Lower leg skin (tissue), 4 donors: ENCODE data around the gene CSNK2B. TPM values are rescaled to one million over a fixed set of nuclear protein-coding genes. Genes with fewer than 3 reads are reported as not detected.

Experiments used
- DNase-seq, 2 donors: peaks; one replicate each; pipeline ENCODE4 v3.0.0-alpha.2; 2019; ENCODE audit warnings: low spot score in 2 of 2
- H3K4me3 ChIP-seq: fragments of 200-600 bp; sonication (generic); 2 replicates; pipeline ENCODE4 v1.5.1; 2017; ENCODE audit warnings: mild to moderate bottlenecking, low read depth; ENCODE audit not compliant: poor library complexity, severe bottlenecking
- POLR2A ChIP-seq, 2 donors: fragments of 450-650 bp; IDR thresholded peaks; one replicate each; pipeline ENCODE4 v1.6.1; 2016 to 2017; ENCODE audit warnings: antibody characterized with exemption in 2 of 2, mild to moderate bottlenecking in 1 of 2, moderate library complexity in 1 of 2
- WGBS, 2 donors: methylation state at CpG; one replicate each; pipeline ENCODE4 v1.1.5; 2018; 5-methylcytosine and 5-hydroxymethylcytosine counted together
- intact Hi-C: fragments of 100-400 bp; cut with DNase I; formaldehyde crosslinking; loops from one replicate; pipeline ENCODE4 v1.15.0; 2023; ENCODE audit warnings: low total_unique reads
- total RNA-seq, 4 donors: library from RNA; depleted of rRNA; stranded (reverse); fragments of >200 nt; gene quantifications; one replicate each; pipeline ENCODE4 v1.1.0, GENCODE V29; 2016
- TF ChIP-seq, protein P1 (sequence below), 3 donors: fragments of 450-650 bp; IDR thresholded peaks; one replicate each; pipeline ENCODE4 v1.5.1; 2016; ENCODE audit warnings: antibody characterized with exemption in 3 of 3, mild to moderate bottlenecking in 3 of 3, moderate library complexity in 2 of 3

Gene CSNK2B
- total RNA-seq, 4 donors from 2014 or later = 328 to 447 (median 416) TPM

DNA sequence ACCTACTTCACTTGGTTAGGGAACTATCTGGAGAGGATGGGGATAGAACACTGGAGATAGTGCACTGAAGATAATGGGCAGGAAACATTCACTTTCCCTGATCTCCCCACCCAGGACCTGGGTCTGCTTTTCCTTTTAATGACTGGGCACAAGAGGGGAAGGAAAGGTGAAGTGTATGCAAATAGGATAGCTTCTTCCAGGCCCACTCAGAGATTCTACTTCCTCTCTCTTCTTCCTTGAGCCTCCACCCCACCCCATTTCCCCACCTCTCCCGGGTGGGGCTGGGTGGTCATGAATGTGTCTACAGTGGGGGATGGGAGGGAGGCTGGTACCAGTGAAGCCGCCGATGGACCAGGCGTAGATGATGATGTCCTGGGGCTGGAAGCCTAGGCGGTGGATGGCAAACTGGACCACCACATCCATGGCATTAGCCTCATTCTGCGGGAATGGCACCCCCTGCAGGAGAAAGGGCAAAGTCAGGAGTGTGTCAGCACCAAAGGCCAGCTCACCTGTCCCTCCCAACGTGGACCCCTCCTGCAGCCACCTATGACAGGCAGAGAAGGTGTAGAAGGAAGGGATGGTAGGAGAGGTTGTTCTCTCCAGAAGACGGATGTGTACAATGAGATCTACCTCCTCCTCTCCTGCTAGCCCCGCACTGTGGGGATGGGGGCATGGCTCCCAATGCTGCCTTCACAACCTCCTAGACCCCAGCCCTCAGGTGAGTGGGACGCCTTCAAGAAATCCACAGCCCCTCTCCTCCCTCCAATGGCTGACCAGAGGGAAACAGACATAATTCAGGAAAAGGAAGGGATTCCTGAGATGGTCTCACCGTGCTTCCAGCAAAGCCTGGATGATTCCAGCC, 23.6 kb downstream of the CSNK2B start:
- H3K4me3 ChIP-seq = no peak overlapping the region
- WGBS, 2 donors = 82 to 84% methylated on average over 11 of the region's 11 CpGs
- TF ChIP-seq, protein P1, sequence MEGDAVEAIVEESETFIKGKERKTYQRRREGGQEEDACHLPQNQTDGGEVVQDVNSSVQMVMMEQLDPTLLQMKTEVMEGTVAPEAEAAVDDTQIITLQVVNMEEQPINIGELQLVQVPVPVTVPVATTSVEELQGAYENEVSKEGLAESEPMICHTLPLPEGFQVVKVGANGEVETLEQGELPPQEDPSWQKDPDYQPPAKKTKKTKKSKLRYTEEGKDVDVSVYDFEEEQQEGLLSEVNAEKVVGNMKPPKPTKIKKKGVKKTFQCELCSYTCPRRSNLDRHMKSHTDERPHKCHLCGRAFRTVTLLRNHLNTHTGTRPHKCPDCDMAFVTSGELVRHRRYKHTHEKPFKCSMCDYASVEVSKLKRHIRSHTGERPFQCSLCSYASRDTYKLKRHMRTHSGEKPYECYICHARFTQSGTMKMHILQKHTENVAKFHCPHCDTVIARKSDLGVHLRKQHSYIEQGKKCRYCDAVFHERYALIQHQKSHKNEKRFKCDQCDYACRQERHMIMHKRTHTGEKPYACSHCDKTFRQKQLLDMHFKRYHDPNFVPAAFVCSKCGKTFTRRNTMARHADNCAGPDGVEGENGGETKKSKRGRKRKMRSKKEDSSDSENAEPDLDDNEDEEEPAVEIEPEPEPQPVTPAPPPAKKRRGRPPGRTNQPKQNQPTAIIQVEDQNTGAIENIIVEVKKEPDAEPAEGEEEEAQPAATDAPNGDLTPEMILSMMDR (IDR thresholded peaks at IDR 0.05) = no peak
- TF ChIP-seq POLR2A (IDR thresholded peaks at IDR 0.05) = no peak
- no peak for DNase-seq
- intact Hi-C loops = loop anchor here (5.0 kb wide), 1 partner anchor 78 kb away; no protein-coding TSS in a partner anchor

- TF ChIP-seq, protein P1 (IDR thresholded peaks at IDR 0.05) = no peak
- TF ChIP-seq POLR2A (IDR thresholded peaks at IDR 0.05) = no peak
- no peak overlapping the region for H3K4me3 ChIP-seq
- intact Hi-C loops = no loop called here
- no peak for DNase-seq
- WGBS, 2 donors = 68 to 76% methylated on average over 10 of the region's 10 CpGs
Measured at GRCh38 chr6:31690231-31691077, 24.6 kb downstream of the CSNK2B start.

DNA sequence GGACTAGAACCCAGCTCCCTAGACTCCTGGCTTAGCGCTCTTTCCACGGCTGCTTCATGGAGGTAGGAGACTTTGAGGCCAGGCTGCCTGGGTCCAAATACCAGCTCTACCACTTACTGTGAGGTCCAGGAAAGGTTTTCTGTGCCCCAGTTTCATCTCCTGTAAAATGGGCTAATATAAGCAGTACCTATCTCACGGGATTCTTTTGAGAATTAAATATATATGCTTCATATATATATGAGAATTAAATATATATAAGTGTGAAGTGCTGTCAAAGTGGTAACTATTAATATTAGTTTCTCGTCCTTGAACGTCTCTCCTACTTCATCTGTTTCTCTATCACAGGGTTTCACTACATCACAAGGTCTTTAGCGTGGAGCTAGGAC, 25.2 kb downstream of the CSNK2B start:
- 90 to 92% methylated on average over 6 of the region's 6 CpGs for WGBS, 2 donors
- H3K4me3 ChIP-seq = no peak overlapping the region
- intact Hi-C loops = no loop called here
- no peak for TF ChIP-seq POLR2A (IDR thresholded peaks at IDR 0.05)
- TF ChIP-seq, protein P1 (IDR thresholded peaks at IDR 0.05) = no peak
- DNase-seq = no peak

DNA sequence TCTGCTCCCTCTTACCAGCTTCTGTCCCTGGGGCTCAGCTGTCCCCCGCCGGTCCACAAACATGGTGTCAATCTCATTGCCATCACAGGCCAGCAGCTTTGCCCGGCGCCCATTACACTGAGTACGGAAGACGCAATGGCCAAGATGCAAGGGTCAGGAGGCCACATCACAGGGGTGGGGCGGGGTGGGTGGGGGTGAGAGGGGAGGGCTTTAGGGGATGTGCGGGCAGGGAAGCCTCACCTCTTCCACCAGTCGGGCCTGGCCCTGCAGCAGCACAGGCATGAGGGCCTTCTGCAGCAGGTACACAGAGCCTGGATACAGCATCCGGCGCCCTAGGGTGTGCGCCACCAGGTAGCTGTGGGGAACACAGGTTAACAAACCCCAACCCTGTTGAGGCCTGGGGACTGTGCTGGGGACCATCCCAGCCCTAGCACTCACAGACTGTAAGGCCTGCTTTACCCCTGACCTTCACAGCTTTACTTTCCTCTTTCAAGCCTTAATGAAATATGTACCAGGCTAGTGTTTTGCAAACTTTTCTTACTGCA, 25.8 kb downstream of the CSNK2B start:
- WGBS, 2 donors = 91 to 96% methylated on average over 11 to 12 of the region's 12 CpGs
- no peak for DNase-seq
- intact Hi-C loops = no loop called here
- TF ChIP-seq POLR2A (IDR thresholded peaks at IDR 0.05) = no peak
- TF ChIP-seq, protein P1 (IDR thresholded peaks at IDR 0.05) = no peak
- no peak overlapping the region for H3K4me3 ChIP-seq

DNA sequence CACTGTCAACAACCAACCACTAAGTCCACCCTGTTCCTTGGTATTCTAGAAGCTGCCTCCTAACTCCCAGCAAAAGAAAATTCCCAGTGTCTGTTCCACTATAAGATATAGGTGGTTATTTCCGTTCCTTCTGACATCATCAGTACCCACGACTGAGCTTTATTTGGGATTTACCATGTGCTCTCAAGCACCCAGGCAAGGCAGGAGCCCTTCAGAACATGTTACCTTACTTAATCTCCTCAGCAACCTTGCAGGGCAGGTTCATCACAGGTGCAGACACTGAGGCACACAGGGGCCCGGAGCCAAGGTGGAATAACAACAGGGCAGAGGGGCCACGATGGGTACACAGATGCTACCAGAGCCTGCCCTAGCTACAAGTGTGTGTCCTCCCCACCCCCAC, 26.5 kb downstream of the CSNK2B start:
- H3K4me3 ChIP-seq = no peak overlapping the region
- no peak for DNase-seq
- intact Hi-C loops = no loop called here
- TF ChIP-seq POLR2A (IDR thresholded peaks at IDR 0.05) = no peak
- TF ChIP-seq, protein P1 (IDR thresholded peaks at IDR 0.05) = no peak
- 80 to 85% methylated on average over 4 of the region's 4 CpGs for WGBS, 2 donors
